A549 treated with AZD2906 at 1 μM for 4 hours (cell line): Measurements from ENCODE around the gene OR5V1. TPM values are rescaled to one million over a fixed set of nuclear protein-coding genes. Genes with fewer than 3 reads are reported as not detected.

Experiments
- total RNA-seq: library from RNA; stranded (reverse); fragments of 200-300 nt; extraction: Qiagen RNA extraction; gene quantifications from 5 replicates; pipeline ENCODE4 v1.2.3, GENCODE V29; 2022

The OR5V1 gene
- total RNA-seq, result not detected in 5 replicates

GRCh38 chr6:29368765-29369164 is at the start of gene OR5V1:
TSS of gene OR5V1 (minus strand) at chr6:29368865. CDS start at chr6:29356195, 12,670 bp downstream.

GRCh38 chr6:29414588-29414987 is 45.9 kb upstream of the OR5V1 start, which contains the start of gene OR12D1:
TSS of gene OR12D1 (plus strand) at chr6:29414928.

GRCh38 chr6:29395331-29395730 is 26.7 kb upstream of the OR5V1 start, which contains the start of gene OR12D2:
TSS of gene OR12D2 (plus strand) at chr6:29395631. CDS start at chr6:29396700, 1,069 bp downstream.

GRCh38 chr6:29375191-29375590 is 6.5 kb upstream of the OR5V1 start, which contains the start of gene OR12D3:
TSS of gene OR12D3 (minus strand) at chr6:29375291. CDS start at chr6:29375287, 4 bp downstream.

Other genes with a start within 250 kb of the OR5V1 start
- gene OR2J2, start 198.0 kb downstream of the OR5V1 start, total RNA-seq, result not detected in 5 replicates
- gene OR14J1, start 67.2 kb downstream of the OR5V1 start, total RNA-seq, result not detected in 5 replicates
- gene OR12D3, start 6.4 kb upstream of the OR5V1 start, total RNA-seq, result not detected in 5 replicates
- not detected in 5 replicates for gene OR12D2, start 26.8 kb upstream of the OR5V1 start, total RNA-seq
- not detected in 5 replicates for gene OR12D1, start 46.1 kb upstream of the OR5V1 start, total RNA-seq
- not detected in 5 replicates for gene OR10C1, start 70.4 kb upstream of the OR5V1 start, total RNA-seq
- gene OR11A1, start 88.2 kb upstream of the OR5V1 start, total RNA-seq, result not detected in 5 replicates
- not detected in 5 replicates for gene OR2H1, start 88.3 kb upstream of the OR5V1 start, total RNA-seq
- not detected in 5 replicates for gene MAS1L, start 119.1 kb upstream of the OR5V1 start, total RNA-seq
- gene UBD, start 190.9 kb upstream of the OR5V1 start, total RNA-seq, result 0.41 to 1.00 TPM (median 0.54 TPM) in 5 replicates
- gene OR2H2, start 216.3 kb upstream of the OR5V1 start, total RNA-seq, result not detected in 5 replicates